Neural cell (in vitro differentiated cells): ENCODE results near the gene INPP5F.

ENCODE experiments used
- CTCF ChIP-seq: fragments of 450-650 bp; IDR thresholded peaks from 2 replicates; pipeline ENCODE4 v1.5.1; 2014; ENCODE audit warnings: antibody characterized with exemption, mild to moderate bottlenecking, moderate library complexity; ENCODE audit not compliant: poor library complexity, severe bottlenecking
- EZH2 ChIP-seq: fragments of 200-600, 300-800 bp; shearing (Covaris generic), sonication (generic); IDR thresholded peaks from 2 replicates; pipeline ENCODE4 v1.6.1; 2014; ENCODE audit warnings: antibody characterized with exemption, low read length, borderline replicate concordance, mild to moderate bottlenecking; ENCODE audit not compliant: insufficient read depth, poor library complexity, severe bottlenecking

- TF ChIP-seq CTCF: no peak
- TF ChIP-seq EZH2: no peak
Measured at GRCh38 chr10:119796039-119796438, 70.2 kb downstream of the INPP5F start.
